GM20000 (cell line): ENCODE results near the gene ADGRF3.
"Not testable (repeated sequence)": the region's sequence is repeated elsewhere in the genome, so short reads cannot be mapped to it uniquely, and the experiment has no call there.

Experiments
- DNase-seq: peaks from one replicate; pipeline ENCODE4 v3.0.0; 2012; ENCODE audit warnings: low spot score
- CTCF ChIP-seq: IDR thresholded peaks from 2 replicates; pipeline ENCODE4 v1.5.1; 2012; ENCODE audit warnings: mild to moderate bottlenecking, control low read depth; ENCODE audit errors: extremely low read depth, missing control alignments

ADGRF3 gene

GRCh38 chr2:26274058-26274613 lies 72.5 kb downstream of the ADGRF3 start:
- no peak for DNase-seq
- no peak for TF ChIP-seq CTCF

GRCh38 chr2:26273501-26273900 lies 73.1 kb downstream of the ADGRF3 start:
- no peak for TF ChIP-seq CTCF

GRCh38 chr2:26270373-26270772 lies 76.2 kb downstream of the ADGRF3 start:
- no peak for TF ChIP-seq CTCF

More at GRCh38 chr2:26273501-26273900, 73.1 kb downstream of the ADGRF3 start:
- no peak for DNase-seq

GRCh38 chr2:26269571-26270158 lies 76.9 kb downstream of the ADGRF3 start:
- DNase-seq = peak; percentile 40
- no peak for TF ChIP-seq CTCF

More at GRCh38 chr2:26270373-26270772, 76.2 kb downstream of the ADGRF3 start:
- DNase-seq = peak; percentile 18

GRCh38 chr2:26268670-26269385 lies 77.8 kb downstream of the ADGRF3 start:
- not testable (repeated sequence) for DNase-seq

GRCh38 chr2:26268213-26268612 lies 78.4 kb downstream of the ADGRF3 start:
- TF ChIP-seq CTCF = no peak
- no peak for DNase-seq

- not testable (repeated sequence) for DNase-seq
These were observed 87.8 kb downstream of the ADGRF3 start for GRCh38 chr2:26258836-26259235.
